GM23338 (cell line): ENCODE results near the gene MORC1. TPM values are rescaled to one million over a fixed set of nuclear protein-coding genes. Genes with fewer than 3 reads are reported as not detected.

Source experiments
- ATAC-seq: fragments of 200-7000 bp; cut with Tn5 transposase; 3 replicates; pipeline ENCODE4 v1.9.1; 2020
- DNase-seq: peaks from one replicate; pipeline ENCODE4 v3.0.0-alpha.2; 2015; ENCODE audit warnings: low spot score
- H2AFZ ChIP-seq: fragments of 200-600 bp; sonication (generic); 2 replicates; pipeline ENCODE4 v1.8.0; 2016; ENCODE audit warnings: antibody characterized with exemption, mild to moderate bottlenecking, moderate library complexity
- H3F3A ChIP-seq: fragments of 200-600 bp; sonication (generic); replicated peaks from 2 replicates; pipeline ENCODE4 v1.8.0; 2017; ENCODE audit warnings: antibody characterized with exemption, mixed run types, low read depth
- H3K27ac ChIP-seq: fragments of 200-600 bp; sonication (generic); 2 replicates; pipeline ENCODE4 v1.6.1; 2016; ENCODE audit warnings: low read depth
- H3K27me3 ChIP-seq: fragments of 200-600 bp; sonication (generic); 2 replicates; pipeline ENCODE4 v1.8.0; 2016; ENCODE audit warnings: mild to moderate bottlenecking, mixed run types, moderate library complexity; ENCODE audit not compliant: insufficient read depth
- H3K36me3 ChIP-seq: fragments of 200-600 bp; sonication (generic); 2 replicates; pipeline ENCODE4 v1.8.0; 2016; ENCODE audit warnings: mild to moderate bottlenecking; ENCODE audit not compliant: insufficient read depth
- H3K4me1 ChIP-seq: fragments of 200-600 bp; sonication (generic); 2 replicates; pipeline ENCODE4 v1.8.0; 2016; ENCODE audit warnings: mild to moderate bottlenecking, moderate library complexity; ENCODE audit not compliant: insufficient read depth
- H3K4me2 ChIP-seq: fragments of 200-600 bp; sonication (generic); 2 replicates; pipeline ENCODE4 v1.7.1; 2017; ENCODE audit warnings: mixed run types
- H3K4me3 ChIP-seq: fragments of 200-600 bp; sonication (generic); 2 replicates; pipeline ENCODE4 v1.6.1; 2016; ENCODE audit warnings: mixed run types
- H3K79me2 ChIP-seq: fragments of 200-600 bp; sonication (generic); replicated peaks from 2 replicates; pipeline ENCODE4 v1.8.0; 2017; ENCODE audit warnings: mild to moderate bottlenecking; ENCODE audit not compliant: insufficient read depth
- H3K9me2 ChIP-seq: fragments of 200-600 bp; sonication (generic); 2 replicates; pipeline ENCODE4 v1.8.0; 2017; ENCODE audit not compliant: insufficient read depth
- H4K20me1 ChIP-seq: fragments of 200-600 bp; sonication (generic); replicated peaks from 2 replicates; pipeline ENCODE4 v1.8.0; 2017; ENCODE audit warnings: mild to moderate bottlenecking; ENCODE audit not compliant: insufficient read depth
- H3K27ac Mint-ChIP-seq: 2 replicates; pipeline ENCODE4 v1.8.0; 2020; ENCODE audit warnings: inconsistent platforms, mild to moderate bottlenecking, moderate library complexity, mixed read lengths
- H3K27me3 Mint-ChIP-seq: 3 replicates; pipeline ENCODE4 v1.8.0; 2022; ENCODE audit warnings: low read depth, mild to moderate bottlenecking, moderate library complexity, mixed read lengths, inconsistent platforms; ENCODE audit not compliant: insufficient read depth, poor library complexity
- H3K36me3 Mint-ChIP-seq: 3 replicates; pipeline ENCODE4 v1.8.0; 2021; ENCODE audit warnings: low read depth, mild to moderate bottlenecking, inconsistent platforms, moderate library complexity, mixed read lengths
- H3K4me1 Mint-ChIP-seq: 3 replicates; pipeline ENCODE4 v1.8.0; 2020; ENCODE audit warnings: mild to moderate bottlenecking, inconsistent platforms, mixed read lengths
- H3K4me3 Mint-ChIP-seq: 3 replicates; pipeline ENCODE4 v1.8.0; 2021; ENCODE audit warnings: moderate library complexity, mild to moderate bottlenecking, inconsistent platforms, mixed read lengths
- H3K9me3 Mint-ChIP-seq: 3 replicates; pipeline ENCODE4 v1.8.0; 2020; ENCODE audit warnings: moderate library complexity, mild to moderate bottlenecking, inconsistent platforms, mixed read lengths
- CREB1 ChIP-seq: fragments of 250-450 bp; sonication (Bioruptor Pico); IDR thresholded peaks from 2 replicates; pipeline ENCODE4 v1.5.0; 2020; ENCODE audit warnings: low read depth, mild to moderate bottlenecking, moderate library complexity
- EZH2 ChIP-seq: fragments of 200-600 bp; sonication (generic); IDR thresholded peaks from one replicate; pipeline ENCODE4 v1.8.0; 2017; ENCODE audit warnings: antibody characterized with exemption, mild to moderate bottlenecking, low read depth; ENCODE audit not compliant: unreplicated experiment
- EZH2phosphoT487 ChIP-seq: fragments of 200-600 bp; sonication (generic); IDR thresholded peaks from one replicate; pipeline ENCODE4 v1.8.1; 2018; ENCODE audit warnings: antibody characterized with exemption; ENCODE audit not compliant: unreplicated experiment
- NANOG ChIP-seq: IDR thresholded peaks from 2 replicates; pipeline ENCODE4 v1.6.1; 2016; ENCODE audit warnings: antibody characterized with exemption, borderline replicate concordance
- POLR2AphosphoS5 ChIP-seq: IDR thresholded peaks from 2 replicates; pipeline ENCODE4 v1.6.1; 2016; ENCODE audit warnings: antibody characterized with exemption, low read depth
- STAT1 ChIP-seq: IDR thresholded peaks from one replicate; pipeline ENCODE4 v1.6.1; 2016; ENCODE audit warnings: antibody characterized with exemption; ENCODE audit not compliant: unreplicated experiment
- polyA plus RNA-seq: library from polyadenylated mRNA; unstranded; fragments of >200 nt; fragmentation: Nextera tagmentation; extraction: Ambion mirVana; gene quantifications from 2 replicates; pipeline ENCODE4 v1.2.1, GENCODE V29; 2016
- total RNA-seq: library from RNA; depleted of rRNA; stranded (reverse); fragments of >200 nt; shearing (Covaris generic); gene quantifications from 2 replicates; pipeline ENCODE4 v1.2.3, GENCODE V29; 2014
- TF ChIP-seq, protein P1 (sequence below): IDR thresholded peaks from one replicate; pipeline ENCODE4 v1.6.1; 2018; ENCODE audit warnings: antibody characterized with exemption; ENCODE audit not compliant: unreplicated experiment
- TF ChIP-seq, protein P2 (sequence below): IDR thresholded peaks from 2 replicates; pipeline ENCODE4 v1.6.1; 2016; ENCODE audit warnings: antibody characterized with exemption
- TF ChIP-seq, protein P3 (sequence below), 2 experiments: fragments of 200-600 bp in 1 of 2; sonication (generic) in 1 of 2; conservative IDR thresholded peaks; 2 replicates each; pipeline versions ENCODE4 v1.5.1 to v1.6.1; 2016 to 2017; ENCODE audit warnings: antibody characterized with exemption in 2 of 2, low read depth in 2 of 2, mild to moderate bottlenecking in 2 of 2, moderate library complexity in 1 of 2

The MORC1 gene
- total and polyA plus RNA-seq, 2 experiments from 2014 or later, result not detected

DNA sequence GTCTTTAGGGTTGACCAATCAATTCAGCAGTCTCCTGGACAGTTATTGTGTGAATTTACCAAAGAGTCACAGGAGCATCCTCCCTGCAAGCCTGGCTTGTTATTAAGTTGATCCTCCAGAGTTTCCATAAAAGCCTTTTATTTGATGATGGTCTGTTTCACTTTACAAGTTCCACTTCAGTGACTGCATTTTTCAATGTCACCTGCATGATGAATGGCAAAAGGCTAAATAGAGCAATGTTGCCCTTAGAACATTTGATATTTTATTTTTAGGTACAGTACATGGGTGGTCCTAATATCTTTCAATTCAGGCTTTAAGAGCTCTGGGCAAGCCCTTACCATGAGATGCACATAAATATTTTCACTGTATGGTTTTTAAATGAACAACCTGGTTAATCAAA lies 186.9 kb downstream of the MORC1 start (continued):
- TF ChIP-seq, protein P1, sequence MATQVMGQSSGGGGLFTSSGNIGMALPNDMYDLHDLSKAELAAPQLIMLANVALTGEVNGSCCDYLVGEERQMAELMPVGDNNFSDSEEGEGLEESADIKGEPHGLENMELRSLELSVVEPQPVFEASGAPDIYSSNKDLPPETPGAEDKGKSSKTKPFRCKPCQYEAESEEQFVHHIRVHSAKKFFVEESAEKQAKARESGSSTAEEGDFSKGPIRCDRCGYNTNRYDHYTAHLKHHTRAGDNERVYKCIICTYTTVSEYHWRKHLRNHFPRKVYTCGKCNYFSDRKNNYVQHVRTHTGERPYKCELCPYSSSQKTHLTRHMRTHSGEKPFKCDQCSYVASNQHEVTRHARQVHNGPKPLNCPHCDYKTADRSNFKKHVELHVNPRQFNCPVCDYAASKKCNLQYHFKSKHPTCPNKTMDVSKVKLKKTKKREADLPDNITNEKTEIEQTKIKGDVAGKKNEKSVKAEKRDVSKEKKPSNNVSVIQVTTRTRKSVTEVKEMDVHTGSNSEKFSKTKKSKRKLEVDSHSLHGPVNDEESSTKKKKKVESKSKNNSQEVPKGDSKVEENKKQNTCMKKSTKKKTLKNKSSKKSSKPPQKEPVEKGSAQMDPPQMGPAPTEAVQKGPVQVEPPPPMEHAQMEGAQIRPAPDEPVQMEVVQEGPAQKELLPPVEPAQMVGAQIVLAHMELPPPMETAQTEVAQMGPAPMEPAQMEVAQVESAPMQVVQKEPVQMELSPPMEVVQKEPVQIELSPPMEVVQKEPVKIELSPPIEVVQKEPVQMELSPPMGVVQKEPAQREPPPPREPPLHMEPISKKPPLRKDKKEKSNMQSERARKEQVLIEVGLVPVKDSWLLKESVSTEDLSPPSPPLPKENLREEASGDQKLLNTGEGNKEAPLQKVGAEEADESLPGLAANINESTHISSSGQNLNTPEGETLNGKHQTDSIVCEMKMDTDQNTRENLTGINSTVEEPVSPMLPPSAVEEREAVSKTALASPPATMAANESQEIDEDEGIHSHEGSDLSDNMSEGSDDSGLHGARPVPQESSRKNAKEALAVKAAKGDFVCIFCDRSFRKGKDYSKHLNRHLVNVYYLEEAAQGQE, result no peak
- TF ChIP-seq, protein P2, sequence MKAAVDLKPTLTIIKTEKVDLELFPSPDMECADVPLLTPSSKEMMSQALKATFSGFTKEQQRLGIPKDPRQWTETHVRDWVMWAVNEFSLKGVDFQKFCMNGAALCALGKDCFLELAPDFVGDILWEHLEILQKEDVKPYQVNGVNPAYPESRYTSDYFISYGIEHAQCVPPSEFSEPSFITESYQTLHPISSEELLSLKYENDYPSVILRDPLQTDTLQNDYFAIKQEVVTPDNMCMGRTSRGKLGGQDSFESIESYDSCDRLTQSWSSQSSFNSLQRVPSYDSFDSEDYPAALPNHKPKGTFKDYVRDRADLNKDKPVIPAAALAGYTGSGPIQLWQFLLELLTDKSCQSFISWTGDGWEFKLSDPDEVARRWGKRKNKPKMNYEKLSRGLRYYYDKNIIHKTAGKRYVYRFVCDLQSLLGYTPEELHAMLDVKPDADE, result no peak

DNA sequence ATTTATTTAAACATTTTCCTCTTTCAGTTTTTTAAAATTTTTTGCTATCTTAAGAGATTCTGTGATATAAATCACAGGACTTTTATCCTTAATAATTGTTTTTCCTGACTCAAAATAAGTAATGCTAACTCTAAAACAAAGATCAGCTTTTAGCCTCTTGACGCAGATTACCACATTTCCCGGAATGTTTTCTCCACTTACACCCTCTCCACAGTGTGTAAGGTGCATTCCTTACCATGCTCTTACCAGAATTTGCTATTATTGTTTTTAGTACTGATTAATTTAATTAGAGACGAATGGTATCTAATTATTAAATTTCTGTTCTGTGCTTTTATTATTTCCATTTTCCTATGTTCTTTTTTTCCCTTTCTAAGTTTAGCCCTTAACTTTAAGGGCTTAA lies 199.1 kb downstream of the MORC1 start:
- H3K4me1 ChIP-seq, result no peaks in the 10 kb centered on the region
- no peak overlapping the region for H2AFZ ChIP-seq
- Mint-ChIP-seq H3K27me3 (peaks cover 4% of the 10 kb centered on the region), H3K9me3 (no peaks in the 10 kb centered on the region), H3K27ac (no peak overlapping the region), H3K4me3 (no peak overlapping the region), H3K4me1 (no peaks in the 10 kb centered on the region), H3K36me3 (no peaks in the 10 kb centered on the region)
- no peaks in the 10 kb centered on the region for H3K36me3 ChIP-seq
- no peak overlapping the region for H3K27ac ChIP-seq
- no peaks in the 10 kb centered on the region for H3K27me3 ChIP-seq
- H3K4me3 ChIP-seq, result no peak overlapping the region
- no peak overlapping the region for H3K4me2 ChIP-seq
- ATAC-seq (no peak), DNase-seq (no peak)
- H3K9me2 ChIP-seq, result no peaks in the 10 kb centered on the region
- no peaks in the 10 kb centered on the region for H4K20me1 ChIP-seq
- no peaks in the 10 kb centered on the region for H3F3A ChIP-seq
- no peaks in the 10 kb centered on the region for H3K79me2 ChIP-seq
- TF ChIP-seq EZH2 (no peak), CREB1 (no peak), STAT1 (no peak), POLR2AphosphoS5 (no peak), NANOG (no peak), EZH2phosphoT487 (no peak)
- TF ChIP-seq, protein P3, sequence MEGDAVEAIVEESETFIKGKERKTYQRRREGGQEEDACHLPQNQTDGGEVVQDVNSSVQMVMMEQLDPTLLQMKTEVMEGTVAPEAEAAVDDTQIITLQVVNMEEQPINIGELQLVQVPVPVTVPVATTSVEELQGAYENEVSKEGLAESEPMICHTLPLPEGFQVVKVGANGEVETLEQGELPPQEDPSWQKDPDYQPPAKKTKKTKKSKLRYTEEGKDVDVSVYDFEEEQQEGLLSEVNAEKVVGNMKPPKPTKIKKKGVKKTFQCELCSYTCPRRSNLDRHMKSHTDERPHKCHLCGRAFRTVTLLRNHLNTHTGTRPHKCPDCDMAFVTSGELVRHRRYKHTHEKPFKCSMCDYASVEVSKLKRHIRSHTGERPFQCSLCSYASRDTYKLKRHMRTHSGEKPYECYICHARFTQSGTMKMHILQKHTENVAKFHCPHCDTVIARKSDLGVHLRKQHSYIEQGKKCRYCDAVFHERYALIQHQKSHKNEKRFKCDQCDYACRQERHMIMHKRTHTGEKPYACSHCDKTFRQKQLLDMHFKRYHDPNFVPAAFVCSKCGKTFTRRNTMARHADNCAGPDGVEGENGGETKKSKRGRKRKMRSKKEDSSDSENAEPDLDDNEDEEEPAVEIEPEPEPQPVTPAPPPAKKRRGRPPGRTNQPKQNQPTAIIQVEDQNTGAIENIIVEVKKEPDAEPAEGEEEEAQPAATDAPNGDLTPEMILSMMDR (conservative IDR thresholded peaks at IDR 0.05; ENCODE audit: low read depth in 2 of 2), result no peak
- TF ChIP-seq, protein P1, result no peak
